Measurements from ENCODE around the gene CDK11B. TPM values are rescaled to one million over a fixed set of nuclear protein-coding genes. Genes with fewer than 3 reads are reported as not detected.
"Not testable (repeated sequence)": the region's sequence is repeated elsewhere in the genome, so short reads cannot be mapped to it uniquely, and the experiment has no call there.

The CDK11B gene
- polyA plus RNA-seq, 3 donors: 38.5 to 44.2 (median 42.7) TPM

DNA sequence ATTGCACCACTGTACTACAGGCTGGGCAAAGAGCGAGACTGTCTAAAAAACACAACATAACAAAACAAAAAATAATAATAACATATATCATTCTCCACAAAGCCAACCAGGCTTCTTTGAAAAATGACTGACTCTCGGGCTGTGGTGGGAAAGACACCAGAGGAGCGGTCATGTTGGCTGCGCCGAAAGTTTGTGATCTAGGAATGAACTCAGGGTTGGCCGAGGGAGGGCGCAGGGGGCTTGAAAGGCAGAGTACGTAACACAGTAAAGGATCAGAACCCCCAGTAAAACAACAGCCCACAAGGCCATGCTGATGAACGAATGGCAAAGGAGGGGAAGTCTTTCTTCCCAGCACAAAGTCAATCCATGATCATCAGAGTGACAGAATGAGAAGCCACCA, 29.0 kb upstream of the CDK11B start:
- DNase-seq: no peak

DNA sequence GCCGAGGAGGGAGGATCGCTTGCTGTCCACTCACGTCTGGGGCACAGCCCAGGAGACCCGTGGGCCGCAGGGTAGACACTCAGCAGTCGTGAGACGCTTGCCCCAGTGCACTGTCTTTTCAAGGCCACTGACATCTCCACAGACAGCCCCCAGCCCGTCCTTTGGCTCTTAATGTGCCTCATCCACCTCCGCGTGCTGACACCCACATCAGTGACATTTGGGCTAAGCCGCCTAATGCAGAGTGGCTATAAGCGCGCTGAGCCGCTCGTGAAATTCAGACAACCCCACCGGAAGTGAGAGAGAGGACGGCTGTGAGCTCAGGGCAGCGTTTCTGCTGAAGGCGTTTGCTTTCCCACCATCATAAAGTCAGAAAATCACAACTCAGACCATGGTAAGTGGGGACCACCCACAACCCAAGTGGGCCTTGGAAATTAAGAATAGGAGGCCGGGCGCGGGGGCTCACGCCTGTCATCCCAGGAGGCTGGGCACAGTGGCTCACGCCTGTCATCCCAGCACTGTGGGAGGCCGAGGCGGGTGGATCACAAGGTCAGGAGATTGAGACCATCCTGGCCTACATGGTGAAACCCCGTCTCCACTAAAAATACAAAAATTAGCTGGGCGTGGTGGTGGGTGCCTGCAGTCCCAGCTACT, 25.4 kb upstream of the CDK11B start:
- DNase-seq: no peak

DNA sequence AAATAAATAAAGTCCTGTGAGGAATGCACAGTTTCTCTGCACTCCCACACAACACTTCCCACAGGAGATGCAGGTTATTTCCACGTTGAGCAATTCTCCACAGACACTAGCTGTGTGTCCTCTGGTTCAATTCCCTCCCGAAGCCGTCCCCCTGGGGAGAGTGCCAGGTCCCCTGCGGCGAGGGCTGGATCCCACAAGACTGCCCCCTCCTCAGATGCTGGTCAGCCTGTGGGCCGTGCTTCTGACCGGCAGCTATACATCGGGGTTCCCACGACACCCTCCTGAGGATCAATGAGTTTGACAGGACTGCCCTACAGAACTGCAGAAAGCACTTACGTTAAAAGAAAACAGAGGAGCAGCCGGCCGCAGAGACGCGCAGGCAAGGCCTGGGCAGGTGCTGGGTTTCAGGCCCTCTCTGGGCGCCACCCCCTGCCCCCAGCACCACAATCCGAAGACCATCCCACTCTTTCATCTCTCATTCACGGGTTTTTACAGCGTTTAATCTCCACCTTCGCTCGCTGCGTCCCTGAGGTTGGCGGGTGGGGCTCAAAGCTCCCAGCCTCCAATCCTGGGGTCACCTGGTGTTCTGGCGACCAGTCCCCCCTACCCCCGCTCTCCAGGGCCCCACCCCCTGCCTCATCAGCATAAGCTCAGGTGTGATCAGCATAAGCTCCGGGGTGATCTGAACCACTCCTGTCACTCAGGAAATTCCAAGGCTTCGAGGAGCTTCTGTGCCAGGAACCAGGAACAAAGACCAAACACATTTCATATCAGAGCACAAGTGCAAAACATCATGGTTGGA, 24.5 kb upstream of the CDK11B start:
- no peak for DNase-seq

DNA sequence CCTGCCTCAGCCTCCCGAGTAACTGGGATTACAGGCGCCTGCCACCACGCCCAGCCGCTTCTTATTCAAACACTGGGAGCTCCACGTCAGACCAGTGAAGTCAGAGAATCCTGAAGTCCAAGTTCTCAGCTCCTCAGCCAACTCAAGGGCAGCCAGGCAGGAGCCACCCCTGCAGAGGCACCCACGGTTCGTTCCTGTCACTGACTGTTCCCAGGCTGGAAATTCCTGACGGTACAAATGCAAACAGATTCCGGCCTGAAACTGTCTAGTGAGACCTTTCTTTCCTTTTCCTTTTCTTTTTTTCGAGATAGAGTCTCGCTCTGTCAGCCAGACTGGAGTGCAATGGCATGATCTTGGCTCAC, 22.1 kb upstream of the CDK11B start:
- no peak for DNase-seq

DNA sequence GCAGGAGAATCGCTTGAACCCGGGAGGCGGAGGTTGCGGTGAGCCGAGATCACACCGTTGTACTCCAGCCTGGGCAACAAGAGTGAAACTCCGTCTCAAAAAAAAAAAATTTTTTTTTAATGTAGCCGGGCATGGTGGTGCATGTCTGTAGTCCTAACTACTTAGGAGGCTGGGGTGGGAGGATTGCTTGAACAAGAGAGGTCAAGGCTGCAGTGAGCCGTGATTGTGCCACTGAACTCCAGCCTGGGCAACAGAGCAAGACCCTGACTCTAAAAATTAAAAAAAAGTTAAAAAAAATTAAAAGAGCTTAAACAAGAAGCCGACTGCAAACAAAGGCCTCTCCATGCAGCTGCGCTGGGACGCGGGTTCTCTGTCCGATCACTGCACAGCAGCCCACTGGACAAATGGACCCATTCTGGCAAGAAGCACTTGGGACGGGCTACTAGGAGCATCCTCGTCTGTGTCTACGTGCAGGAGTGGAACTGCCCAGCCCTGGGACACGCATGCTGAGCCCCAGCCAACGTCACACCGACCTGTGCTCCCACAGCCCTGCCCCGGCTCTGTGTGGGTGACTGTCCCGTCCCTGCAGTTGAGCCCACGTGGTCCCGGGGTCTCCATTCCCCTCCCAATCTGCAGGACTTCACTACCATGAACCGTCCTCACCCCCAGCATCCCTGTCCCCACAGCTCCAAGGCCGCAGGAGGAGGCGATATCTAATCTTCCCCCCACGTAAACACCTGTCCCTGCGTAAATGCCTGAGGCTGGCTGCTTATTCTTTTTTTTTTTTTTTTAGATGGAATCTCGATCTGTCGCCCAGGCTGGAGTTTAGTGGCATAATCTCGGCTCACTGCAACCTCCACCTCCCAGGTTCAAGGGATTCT, 21.5 kb upstream of the CDK11B start:
- no peak for DNase-seq

DNA sequence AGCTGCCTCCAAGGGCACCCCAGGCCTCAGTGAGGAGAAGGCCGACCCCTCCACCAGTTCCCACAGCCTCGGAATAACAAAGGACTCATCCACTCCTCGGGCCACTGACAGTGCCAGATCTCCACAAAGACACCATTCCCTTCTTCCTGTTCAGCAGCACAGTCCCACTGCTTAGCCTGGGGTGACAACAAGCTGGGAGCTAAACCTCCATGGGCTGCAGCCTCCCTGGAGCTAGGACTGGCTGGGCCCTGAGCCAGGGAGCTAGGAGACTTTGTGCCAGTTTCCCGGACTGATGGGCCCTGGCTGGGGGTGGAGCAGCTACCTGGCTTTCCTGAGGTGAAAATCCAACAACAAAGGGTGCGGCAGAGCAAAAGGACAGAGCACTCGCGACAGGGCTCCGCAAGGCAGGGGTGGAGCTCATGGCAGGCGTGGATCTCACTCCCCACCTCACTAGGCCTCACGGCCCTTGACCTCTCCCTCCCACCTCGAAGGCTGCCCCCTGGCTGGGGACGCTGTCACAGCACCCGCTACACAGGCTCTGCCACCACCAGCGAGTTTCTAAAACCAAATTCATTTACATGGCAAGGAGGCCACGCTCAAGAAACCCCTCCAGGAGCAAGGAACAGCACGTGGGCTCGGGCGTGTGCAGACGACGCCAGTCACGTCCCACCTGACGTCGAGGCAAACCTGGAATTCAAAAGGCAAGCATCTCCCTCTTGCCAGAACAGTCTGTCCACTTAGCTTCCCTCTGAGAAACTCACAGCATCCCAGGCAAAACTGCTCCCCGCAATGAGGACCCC, 20.0 kb upstream of the CDK11B start:
- no peak for DNase-seq

DNA sequence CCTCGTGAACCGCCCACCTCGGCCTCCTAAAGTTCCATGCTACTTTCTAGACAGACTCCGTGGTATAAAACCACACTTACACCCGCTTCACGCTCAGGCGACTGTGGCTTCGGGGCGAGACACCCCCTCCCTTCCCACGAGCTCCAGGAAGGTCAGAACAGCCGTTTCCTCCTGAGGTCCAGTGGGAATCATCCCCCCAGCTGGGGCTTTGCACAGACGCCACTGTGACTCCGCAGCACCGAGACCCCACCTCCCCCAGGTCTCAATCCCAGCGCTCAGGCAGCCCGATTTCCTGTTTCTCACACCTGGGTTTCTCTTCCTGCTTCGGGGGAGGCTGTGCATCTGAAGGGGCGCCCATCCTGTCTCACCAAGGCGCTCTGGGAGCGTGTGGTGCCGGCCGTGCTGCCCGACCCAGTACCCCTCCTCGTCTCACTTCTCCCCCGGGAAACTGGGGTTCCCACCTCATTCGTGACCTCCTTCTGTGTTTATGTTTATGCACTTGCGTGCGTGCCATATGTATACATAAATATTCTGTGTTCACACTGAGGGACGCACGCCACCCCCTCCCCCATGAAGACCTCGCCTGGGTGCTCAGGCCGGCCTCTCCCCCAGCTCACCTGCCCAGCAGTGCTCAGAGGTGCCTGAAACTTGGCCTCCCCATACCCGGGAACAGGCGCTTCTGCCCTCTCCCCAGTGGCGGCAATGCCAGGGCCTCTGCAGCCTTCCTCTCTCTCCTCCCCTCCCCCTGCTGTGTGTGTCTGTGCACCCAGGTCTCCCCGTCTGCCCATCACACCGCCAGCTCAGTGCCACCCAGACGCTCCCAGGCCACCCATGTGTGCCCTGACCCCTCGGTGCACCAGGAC, 19.1 kb upstream of the CDK11B start:
- peak; percentile 17 for DNase-seq

DNA sequence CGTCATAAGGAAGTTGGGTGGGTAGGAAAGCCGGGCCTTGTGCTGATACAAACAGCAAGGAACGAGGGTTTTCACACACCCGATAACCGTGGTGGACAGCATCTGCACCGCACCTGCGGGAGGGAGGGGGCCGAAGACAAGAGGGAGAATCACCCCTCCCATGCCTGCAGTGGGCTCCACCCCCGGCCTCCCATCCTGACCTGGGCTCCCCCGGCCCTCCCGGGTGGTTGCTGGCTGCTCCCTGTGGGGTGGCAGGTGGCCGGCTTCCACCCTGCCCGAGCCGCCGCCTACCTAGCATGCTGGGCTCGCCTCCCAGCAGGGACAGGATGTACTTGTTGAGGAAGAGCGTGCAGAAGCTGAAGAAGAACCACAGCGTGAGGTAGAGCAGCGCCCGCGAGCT, 17.3 kb upstream of the CDK11B start:
- DNase-seq: not testable (repeated sequence)

DNA sequence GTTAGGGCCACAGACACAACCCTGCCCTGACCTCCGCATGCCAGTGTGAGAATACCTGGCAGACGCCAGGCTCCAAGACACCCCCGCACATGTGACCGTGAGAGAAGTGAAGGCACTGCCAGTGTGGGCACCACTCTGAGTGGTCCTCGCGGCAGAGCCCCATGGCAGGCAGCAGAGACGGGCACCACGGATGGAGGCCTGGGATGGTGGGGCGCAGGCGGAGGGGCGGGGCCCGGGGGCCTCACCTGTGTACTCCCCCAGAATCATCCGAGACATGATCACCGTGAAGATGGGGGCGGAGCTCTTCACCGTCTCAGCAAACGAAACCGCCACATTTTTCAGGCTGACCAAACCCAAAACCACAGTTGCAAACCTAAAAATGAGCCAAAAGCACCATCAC, 16.4 kb upstream of the CDK11B start:
- not testable (repeated sequence) for DNase-seq

DNA sequence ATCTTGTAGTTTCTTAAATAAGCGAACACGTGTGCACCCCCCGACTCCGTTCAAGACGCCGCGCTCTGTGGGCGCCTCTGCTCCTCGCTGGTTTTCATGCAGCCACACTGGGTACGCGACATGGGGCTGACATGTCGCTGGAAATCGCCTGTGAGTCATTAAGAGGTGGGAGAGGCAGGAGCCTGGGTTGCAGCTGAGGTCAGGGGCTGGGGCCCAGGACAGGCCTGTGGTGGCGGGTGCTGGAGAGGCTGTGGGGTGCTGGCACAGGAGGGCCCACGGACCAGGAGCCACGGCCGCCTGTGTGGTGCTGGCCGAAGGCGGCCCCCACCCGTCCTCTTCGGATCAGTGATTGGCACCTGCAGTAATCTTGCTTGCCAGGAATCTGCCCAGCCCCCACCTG, 16.0 kb upstream of the CDK11B start:
- DNase-seq: not testable (repeated sequence)

DNA sequence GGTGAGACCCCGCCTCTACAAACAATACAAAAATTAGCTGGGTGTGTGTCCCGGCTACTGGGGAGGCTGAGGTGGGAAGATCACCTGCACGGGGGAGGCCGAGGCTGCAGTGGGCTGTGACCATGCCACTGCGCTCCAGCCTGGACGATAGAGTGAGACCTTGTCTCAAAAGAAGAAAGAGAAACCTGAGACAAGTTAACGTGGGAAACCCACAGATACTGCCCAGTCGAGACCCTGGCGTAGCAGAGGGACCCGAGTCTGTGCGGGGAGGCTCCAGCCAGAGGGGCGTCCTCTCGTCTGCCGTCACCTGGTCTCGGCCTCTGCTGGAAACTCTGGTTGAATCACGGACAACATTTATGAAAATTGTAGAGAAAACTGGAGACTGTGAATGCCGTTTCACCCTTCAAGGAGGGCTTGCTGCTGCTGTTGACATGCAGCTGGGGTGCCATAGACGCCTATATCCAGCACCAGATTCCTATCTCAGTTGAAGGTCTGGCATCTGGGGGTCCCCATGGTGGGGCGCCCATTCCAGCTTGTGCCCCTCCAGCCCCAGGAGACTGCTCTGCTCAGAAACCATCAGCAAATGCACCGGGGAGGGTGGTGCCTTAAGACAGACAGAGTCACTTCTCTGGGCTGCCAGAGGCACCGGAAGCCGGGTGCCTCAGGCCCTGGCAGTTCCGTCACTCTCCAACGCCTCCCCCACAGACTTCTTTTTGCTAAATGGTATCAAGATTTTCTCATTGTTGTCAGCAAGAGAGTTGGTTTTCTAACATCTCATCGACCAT, 13.6 kb upstream of the CDK11B start:
- DNase-seq: no peak

DNA sequence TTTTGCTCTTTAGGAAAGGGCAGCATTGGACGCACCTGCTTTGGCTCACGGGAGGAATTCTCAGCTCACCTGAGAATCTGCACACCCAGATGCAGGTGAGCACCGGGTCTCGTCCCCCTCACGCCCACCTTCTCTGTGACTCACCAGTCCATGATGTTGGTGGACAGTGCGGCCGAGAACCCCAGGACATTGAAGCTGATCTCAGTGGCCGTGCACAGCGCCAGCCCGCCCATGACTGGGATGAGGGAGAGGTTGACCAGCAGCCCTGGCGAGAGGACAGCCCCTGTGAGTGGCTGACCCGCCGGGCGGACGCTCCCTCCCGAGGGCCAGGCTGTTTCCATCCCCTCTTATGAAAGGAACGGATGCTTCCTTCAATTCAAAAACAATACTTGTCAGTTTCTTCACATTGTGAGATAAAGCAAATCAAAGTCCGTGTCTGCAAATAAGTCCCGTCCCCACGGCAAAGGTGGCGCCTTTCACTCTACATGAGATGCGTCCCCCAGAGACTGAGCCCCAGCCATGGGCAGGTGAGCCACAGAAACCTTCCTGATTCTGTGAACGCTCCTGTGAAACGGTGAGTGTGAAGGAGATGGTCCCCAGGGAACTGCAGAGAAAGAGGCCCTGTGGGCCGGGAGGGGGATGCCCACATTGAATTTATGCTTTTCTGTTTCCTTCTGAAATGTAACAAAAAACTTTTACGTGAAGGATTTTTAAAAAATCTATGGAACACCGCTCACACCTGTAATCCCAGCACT, 12.7 kb upstream of the CDK11B start:
- no peak for DNase-seq

DNA sequence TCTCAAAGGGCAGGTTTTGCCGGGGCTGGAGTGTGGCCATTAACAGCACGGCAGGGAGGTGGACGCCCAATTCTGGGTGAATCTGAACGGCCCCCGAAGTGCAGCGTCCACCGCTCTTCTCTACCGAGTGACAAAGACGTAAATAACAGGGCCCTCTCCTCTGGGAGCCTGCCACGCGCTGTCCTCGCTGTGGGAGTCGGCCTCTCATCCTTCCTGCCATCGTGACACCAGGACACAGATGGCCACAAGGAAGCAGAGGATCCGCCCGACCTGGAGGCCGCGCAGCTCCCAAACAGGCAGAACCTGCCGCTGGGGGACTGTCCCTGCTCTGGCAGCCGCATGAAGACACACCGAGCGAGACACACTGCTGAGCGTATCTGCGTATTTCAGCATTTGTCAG, 12.1 kb upstream of the CDK11B start:
- DNase-seq: no peak

DNA sequence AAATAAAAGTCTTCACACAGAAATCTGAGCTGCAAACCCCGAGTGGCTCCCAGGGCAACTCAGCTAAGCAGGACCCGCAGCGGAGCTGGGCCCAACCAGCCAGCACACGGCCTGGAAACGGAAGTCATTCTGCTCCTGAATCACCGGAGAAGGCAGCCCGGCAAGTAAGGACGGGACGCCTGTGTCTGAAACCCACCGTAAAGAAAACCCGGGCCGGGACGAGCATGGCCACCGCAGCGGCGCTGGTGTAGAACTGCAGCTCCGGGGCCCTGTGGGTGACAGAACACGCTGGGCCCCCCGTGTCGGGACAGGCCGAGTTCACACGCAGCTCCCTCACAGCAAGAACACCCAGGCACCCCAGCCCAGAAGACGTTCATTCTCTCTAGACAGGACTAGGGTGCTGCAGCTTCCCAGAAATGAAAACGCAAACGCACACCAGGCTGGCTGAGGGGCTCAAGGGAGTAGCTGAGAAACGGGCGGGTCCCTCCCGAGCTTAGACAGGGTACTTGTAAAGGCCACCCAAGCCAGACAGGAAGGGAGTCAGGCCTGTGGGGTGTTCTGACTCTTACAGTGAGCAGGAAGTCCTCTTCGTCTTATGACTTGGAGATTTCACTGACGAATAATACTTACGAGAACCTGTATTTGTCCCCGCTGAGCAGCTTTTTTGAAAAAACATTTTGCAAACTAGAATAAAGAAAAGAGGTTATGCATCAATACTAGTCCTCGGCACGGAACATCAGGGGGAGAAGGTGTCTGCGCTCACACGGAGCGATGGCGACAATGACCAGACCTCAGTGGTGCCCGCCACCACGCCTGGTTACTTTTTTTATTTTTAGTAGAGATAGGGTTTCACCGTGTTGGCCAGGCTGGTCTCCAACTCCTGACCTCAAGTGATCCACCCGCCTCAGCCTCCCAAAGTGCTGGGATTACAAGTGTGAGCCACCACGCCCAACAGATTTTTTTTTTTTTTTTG, 10.9 kb upstream of the CDK11B start:
- DNase-seq: no peak

DNA sequence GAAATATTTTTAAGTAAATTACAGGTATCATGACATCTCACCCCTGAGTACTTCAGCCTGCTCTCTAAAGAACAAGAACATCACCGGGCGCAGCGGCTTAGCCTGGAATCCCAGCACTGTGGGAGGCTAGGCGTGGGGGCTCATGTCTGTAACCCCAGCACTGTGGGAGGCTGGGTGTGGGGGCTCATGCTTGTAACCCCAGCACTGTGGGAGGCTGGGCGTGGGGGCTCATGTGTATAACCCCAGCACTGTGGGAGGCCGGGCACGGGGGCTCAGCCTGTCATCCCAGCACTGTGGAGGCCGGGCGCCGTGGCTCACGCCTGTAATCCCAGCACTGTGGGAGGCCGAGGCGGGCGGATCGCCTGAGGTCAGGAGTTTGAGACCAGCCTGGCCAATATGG, 7.7 kb upstream of the CDK11B start:
- DNase-seq: no peak

DNA sequence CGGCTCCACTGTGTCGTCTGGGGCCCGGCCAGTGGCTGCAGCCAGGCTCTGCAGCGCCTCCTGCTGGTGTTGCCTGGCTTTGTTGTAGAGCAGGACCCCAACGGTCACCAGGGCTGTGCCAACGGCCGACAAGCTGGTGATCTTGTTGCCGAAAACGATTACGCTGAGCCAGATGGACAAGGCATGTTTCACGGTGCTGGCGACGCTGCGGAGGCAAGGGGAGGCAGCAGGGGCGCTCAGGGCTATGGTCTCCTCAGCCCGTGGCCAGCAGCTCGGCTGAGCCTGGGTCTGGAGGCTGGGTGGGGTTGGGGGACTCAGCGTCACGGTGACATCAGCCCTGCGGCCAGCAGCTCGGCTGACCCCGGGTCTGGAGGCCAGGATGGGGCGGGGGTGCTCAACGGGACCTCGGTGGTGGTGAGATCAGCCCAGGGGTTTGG, 7.0 kb upstream of the CDK11B start:
- DNase-seq: no peak

DNA sequence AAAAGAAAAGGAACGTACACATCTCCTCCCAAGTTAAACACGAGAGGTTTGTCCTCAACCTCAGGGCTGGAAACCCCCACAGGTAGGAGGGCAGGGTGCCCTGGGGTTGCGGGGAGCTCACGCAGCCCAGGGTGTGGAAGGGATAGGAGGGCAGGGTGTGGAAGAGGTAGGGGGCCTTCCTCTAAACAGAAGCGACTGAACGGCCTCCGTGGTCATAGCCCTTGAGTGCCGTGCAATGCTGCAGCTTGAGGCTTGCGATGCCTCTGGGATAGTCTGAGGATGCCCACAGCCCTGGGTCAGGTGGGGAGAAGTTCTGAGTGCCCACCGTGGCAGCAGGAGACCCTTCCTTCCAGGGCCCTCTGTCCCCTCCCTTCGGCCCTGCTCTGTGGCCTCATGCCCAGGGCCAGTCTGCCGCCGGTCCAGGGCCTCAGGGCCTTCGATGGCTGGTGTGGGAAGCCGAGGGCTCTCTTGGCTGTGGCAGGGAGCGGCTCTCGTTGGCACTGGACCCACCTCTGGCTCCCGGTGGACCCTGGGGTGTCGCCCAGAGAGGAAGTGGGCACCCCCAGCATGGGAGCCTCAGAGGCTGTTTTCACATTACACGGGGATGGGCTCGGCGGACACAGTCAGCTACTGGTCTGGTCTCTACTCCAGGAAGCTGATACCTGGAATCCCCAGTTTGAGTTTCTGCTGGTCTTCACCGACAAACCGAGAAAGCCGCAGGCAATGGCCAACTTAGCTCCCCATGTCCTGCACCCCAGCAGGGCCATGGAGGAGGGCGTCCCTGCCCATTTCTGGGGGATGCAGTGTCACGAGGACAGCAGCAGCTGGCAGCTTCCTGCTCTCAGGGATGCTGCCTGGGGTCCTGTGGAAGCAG, 6.4 kb upstream of the CDK11B start:
- no peak for DNase-seq

Measured in renal pelvis (tissue), 4 donors.